ENCODE data around the gene WT1. TPM values are rescaled to one million over a fixed set of nuclear protein-coding genes. Genes with fewer than 3 reads are reported as not detected.
A peak's percentile ranks its signal among the peaks of the same experiment; 100 is the strongest.

Gene WT1
- total and polyA plus RNA-seq, 2 of the 8 experiments (the other 6 are each of a cell fraction or from before 2014, with no cell fraction given): 0.05 to 0.17 TPM

DNA sequence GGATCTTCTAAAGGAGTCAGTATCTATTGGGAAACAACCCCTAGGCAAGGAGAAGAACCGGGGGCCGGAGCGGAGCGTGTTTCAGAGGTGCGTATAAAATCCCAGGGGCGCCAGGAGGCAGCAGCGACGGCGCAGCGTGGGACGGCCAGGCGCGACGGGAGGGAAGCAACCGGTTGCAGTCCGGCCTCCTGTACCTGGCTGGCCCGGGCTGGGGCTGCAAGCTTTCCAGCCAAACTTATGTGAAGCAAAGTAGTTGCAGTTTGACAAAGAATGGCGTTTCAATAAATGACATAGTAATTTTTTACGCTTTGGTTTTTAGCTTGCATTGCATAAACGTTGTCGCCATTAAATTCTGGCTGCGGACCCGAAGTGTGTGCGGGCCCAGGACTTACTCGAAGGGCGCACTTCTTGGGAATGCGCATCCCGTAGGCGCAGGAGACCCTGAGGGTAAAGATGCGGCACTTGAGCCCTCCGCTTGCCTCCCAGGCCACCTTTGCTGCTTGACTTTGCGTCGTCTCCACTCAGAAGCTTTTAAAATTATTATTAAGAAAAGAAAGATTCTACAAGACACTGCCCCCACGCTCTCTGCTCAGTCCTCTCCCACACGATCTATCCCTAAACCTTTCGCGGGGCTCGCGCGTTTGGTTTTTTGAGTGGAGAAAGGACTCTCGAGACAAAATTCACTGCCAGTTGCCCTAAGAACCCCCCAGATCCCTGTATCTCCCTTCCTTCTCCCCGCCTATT, 1.6 kb upstream of the WT1 start:
- no peak overlapping the region for H4K8ac ChIP-seq (ENCODE audit: extremely low read depth, insufficient read depth, low read length)
- peaks cover 92 to 100% (median 98%) of the 10 kb centered on the region in 4 experiments for H3K27me3 ChIP-seq (replicated peaks in 1 of 4; ENCODE audit: control insufficient read depth in 3 of 4, extremely low read depth in 1 of 4, insufficient read depth in 3 of 4, low read length in 3 of 4)
- no peak overlapping the region for H3K27ac ChIP-seq (ENCODE audit: low read depth, low read length)
- no peak overlapping the region for H2BK20ac ChIP-seq (ENCODE audit: low read length)
- H3K23ac ChIP-seq (ENCODE audit: insufficient read length): no peak overlapping the region
- FAIRE-seq (no peak), DNase-seq (ENCODE audit: low read depth in 1 of 2, low spot score in 2 of 2) (peak in 1 of 2 experiments; percentile 52)
- no peak overlapping the region for H3K18ac ChIP-seq (ENCODE audit: extremely low read depth, low read length)
- no peaks in the 10 kb centered on the region for H3K79me1 ChIP-seq (ENCODE audit: low read depth, low read length)
- H2BK15ac ChIP-seq (ENCODE audit: low read length): no peak overlapping the region
- H2AK5ac ChIP-seq (ENCODE audit: low read depth, low read length): no peak overlapping the region
- ChIA-PET POLR2A (ENCODE audit: partially characterized antibody) (interaction anchor here (1.1 kb wide), 1 partner anchor 9 kb away, joined by 3 read pairs; no protein-coding TSS in a partner anchor), CTCF (ENCODE audit: partially characterized antibody) (interaction anchor here (0.8 to 2.5 kb wide), 4 partner anchors 11 to 51 kb away, joined by 3 to 8 read pairs (median 4); no protein-coding TSS in a partner anchor)
- 3% methylated on average over 42 of the region's 42 CpGs; no CpG with 5 or more reads in 1 of the 2 experiments for whole genome bisulfite sequencing, 2 experiments (ENCODE audit: extremely low coverage in 1 of 2, insufficient coverage in 1 of 2, insufficient read length in 1 of 2, insufficient replicate concordance in 2 of 2, low coverage in 1 of 2, low lambda C conversion rate in 2 of 2, missing lambda C conversion rate in 1 of 2)
- H2AFZ ChIP-seq (ENCODE audit: low read length): no peak overlapping the region
- H3K14ac ChIP-seq (ENCODE audit: insufficient read length): no peak overlapping the region
- H3K23me2 ChIP-seq (ENCODE audit: low read depth, low read length): peaks cover 6% of the 10 kb centered on the region; the same call in 1 of the 2 replicates
- no peak overlapping the region for H3K4ac ChIP-seq (replicated peaks; ENCODE audit: insufficient read length, low read depth, low read length)
- H3K56ac ChIP-seq (replicated peaks; ENCODE audit: insufficient read length, low read depth, low read length): no peak overlapping the region
- peaks cover 2 to 32% (median 15%) of the 10 kb centered on the region in 4 experiments for H3K4me1 ChIP-seq (replicated peaks in 1 of 4; ENCODE audit: control insufficient read depth in 3 of 4, insufficient read depth in 4 of 4, low read length in 3 of 4)
- H2BK120ac ChIP-seq (replicated peaks; ENCODE audit: low read depth, low read length): no peak overlapping the region
- TF ChIP-seq TEAD4 (IDR thresholded peaks at IDR 0.05; ENCODE audit: low read depth, low read length): no peak
- TF ChIP-seq CBX8 (IDR thresholded peaks at IDR 0.05; ENCODE audit: borderline replicate concordance, low read depth, low read length): peak; percentile 90; the same call in 1 of the 2 replicates
- TF ChIP-seq HDAC2 (IDR thresholded peaks at IDR 0.05; ENCODE audit: borderline replicate concordance in 1 of 2, low read depth in 2 of 2, low read length in 2 of 2): no peak
- TF ChIP-seq RNF2 (IDR thresholded peaks at IDR 0.05; ENCODE audit: borderline replicate concordance, low read depth, low read length, missing control alignments, poor library complexity, severe bottlenecking): peak; percentile 40
- H4K20me1 ChIP-seq (replicated peaks in 1 of 2; ENCODE audit: control insufficient read depth in 1 of 2, insufficient read depth in 2 of 2, low read length in 2 of 2): peaks cover 16 to 18% of the 10 kb centered on the region in 2 experiments
- H2BK5ac ChIP-seq (ENCODE audit: low read depth, low read length): no peak overlapping the region
- H2BK12ac ChIP-seq (ENCODE audit: low read depth, low read length): no peak overlapping the region
- no peaks in the 10 kb centered on the region for H3K9me3 ChIP-seq (ENCODE audit: insufficient read depth in 2 of 2, low read depth in 1 of 2, low read length in 1 of 2)
- peak overlapping the region in 1 of 4 experiments; percentile 59; a peak in 2 of 8 replicates for H3K4me3 ChIP-seq (ENCODE audit: extremely low read depth in 1 of 4, insufficient read depth in 2 of 4, low read depth in 3 of 4, low read length in 4 of 4)
- no peak overlapping the region for H3K9ac ChIP-seq (replicated peaks in 1 of 4; ENCODE audit: extremely low read depth in 1 of 4, low read depth in 3 of 4, low read length in 3 of 4)
- no peak overlapping the region for H4K5ac ChIP-seq (ENCODE audit: insufficient read length, low read depth, low read length)
- no peak overlapping the region for H4K91ac ChIP-seq (replicated peaks; ENCODE audit: insufficient read length, low read length)
- H3K4me2 ChIP-seq (ENCODE audit: insufficient read depth in 1 of 2, low read depth in 2 of 2, low read length in 2 of 2): peak overlapping the region; percentile 81 to 86
- H3K36me3 ChIP-seq (ENCODE audit: control insufficient read depth in 2 of 4, insufficient read depth in 4 of 4, low read length in 3 of 4): peaks cover 0 to 9% (median 0%) of the 10 kb centered on the region in 4 experiments; a peak in 1 of 8 replicates
- no peaks in the 10 kb centered on the region for H3K79me2 ChIP-seq (ENCODE audit: control insufficient read depth in 1 of 2, insufficient read depth in 2 of 2, low read length in 2 of 2)

Data from H1 (cell line).